ENCODE measurements around the gene DCAKD.

DCAKD gene

GRCh38 chr17:45011767-45012166, 39.7 kb downstream of the DCAKD start:
- DNase-seq (ENCODE audit: low read depth, low spot score), result no peak
- H3K4me3 ChIP-seq (ENCODE audit: low read length), result no peak overlapping the region

GRCh38 chr17:45009676-45010467, 41.6 kb downstream of the DCAKD start:
- no peak overlapping the region for H3K4me3 ChIP-seq (ENCODE audit: low read length)
- DNase-seq (ENCODE audit: low read depth, low spot score), result no peak

- no peak overlapping the region for H3K4me3 ChIP-seq (ENCODE audit: low read length)
- DNase-seq (ENCODE audit: low read depth, low spot score), result no peak
Measured at GRCh38 chr17:45008216-45008615, 43.2 kb downstream of the DCAKD start.

- DNase-seq (ENCODE audit: low read depth, low spot score), result no peak
- H3K4me3 ChIP-seq (ENCODE audit: low read length), result no peak overlapping the region
Measured at GRCh38 chr17:45006927-45007461, 44.4 kb downstream of the DCAKD start.

- DNase-seq (ENCODE audit: low read depth, low spot score), result no peak
- no peak overlapping the region for H3K4me3 ChIP-seq (ENCODE audit: low read length)
Measured at GRCh38 chr17:45005700-45006099, 45.7 kb downstream of the DCAKD start.

- DNase-seq (ENCODE audit: low read depth, low spot score), result no peak
- no peak overlapping the region for H3K4me3 ChIP-seq (ENCODE audit: low read length)
Measured at GRCh38 chr17:45004388-45004787, 47.0 kb downstream of the DCAKD start.

GRCh38 chr17:45003877-45004276, 47.6 kb downstream of the DCAKD start:
- no peak overlapping the region for H3K4me3 ChIP-seq (ENCODE audit: low read length)
- DNase-seq (ENCODE audit: low read depth, low spot score), result no peak

GRCh38 chr17:45001310-45001709, 50.1 kb downstream of the DCAKD start:
- no peak for DNase-seq (ENCODE audit: low read depth, low spot score)
- no peak overlapping the region for H3K4me3 ChIP-seq (ENCODE audit: low read length)

GRCh38 chr17:44999433-44999832, 52.0 kb downstream of the DCAKD start:
- DNase-seq (ENCODE audit: low read depth, low spot score), result no peak
- no peak overlapping the region for H3K4me3 ChIP-seq (ENCODE audit: low read length)

GRCh38 chr17:44998646-44999045, 52.8 kb downstream of the DCAKD start:
- DNase-seq (ENCODE audit: low read depth, low spot score), result peak; percentile 74

GRCh38 chr17:44997733-44998520, 53.5 kb downstream of the DCAKD start:
- DNase-seq (ENCODE audit: low read depth, low spot score), result no peak
- no peak overlapping the region for H3K4me3 ChIP-seq (ENCODE audit: low read length)

More at GRCh38 chr17:44998646-44999045, 52.8 kb downstream of the DCAKD start:
- no peak overlapping the region for H3K4me3 ChIP-seq (ENCODE audit: low read length)

- DNase-seq (ENCODE audit: low read depth, low spot score), result no peak
Measured at GRCh38 chr17:44996304-44996703, 55.1 kb downstream of the DCAKD start.

GRCh38 chr17:44995436-44996001, 55.9 kb downstream of the DCAKD start:
- DNase-seq (ENCODE audit: low read depth, low spot score), result no peak
- no peak overlapping the region for H3K4me3 ChIP-seq (ENCODE audit: low read length)

More at GRCh38 chr17:44996304-44996703, 55.1 kb downstream of the DCAKD start:
- H3K4me3 ChIP-seq (ENCODE audit: low read length), result no peak overlapping the region

- DNase-seq (ENCODE audit: low read depth, low spot score), result no peak
- no peak overlapping the region for H3K4me3 ChIP-seq (ENCODE audit: low read length)
Measured at GRCh38 chr17:44992242-44992939, 59.0 kb downstream of the DCAKD start.

GRCh38 chr17:44990994-44991393, 60.4 kb downstream of the DCAKD start:
- no peak overlapping the region for H3K4me3 ChIP-seq (ENCODE audit: low read length)
- DNase-seq (ENCODE audit: low read depth, low spot score), result no peak

- no peak overlapping the region for H3K4me3 ChIP-seq (ENCODE audit: low read length)
- DNase-seq (ENCODE audit: low read depth, low spot score), result no peak
Measured at GRCh38 chr17:44989552-44990138, 61.8 kb downstream of the DCAKD start.

GRCh38 chr17:44988044-44988942, 63.1 kb downstream of the DCAKD start:
- no peak for DNase-seq (ENCODE audit: low read depth, low spot score)
- H3K4me3 ChIP-seq (ENCODE audit: low read length), result no peak overlapping the region

GRCh38 chr17:44983563-44983962, 67.9 kb downstream of the DCAKD start:
- DNase-seq (ENCODE audit: low read depth, low spot score), result no peak
- H3K4me3 ChIP-seq (ENCODE audit: low read length), result no peak overlapping the region

All from Jurkat, Clone E6-1 (cell line).